ENCODE measurements around the gene TRIM9. TPM values are rescaled to one million over a fixed set of nuclear protein-coding genes. Genes with fewer than 3 reads are reported as not detected.

Gene TRIM9
- total RNA-seq, 1 donor = 3.2 TPM

DNA sequence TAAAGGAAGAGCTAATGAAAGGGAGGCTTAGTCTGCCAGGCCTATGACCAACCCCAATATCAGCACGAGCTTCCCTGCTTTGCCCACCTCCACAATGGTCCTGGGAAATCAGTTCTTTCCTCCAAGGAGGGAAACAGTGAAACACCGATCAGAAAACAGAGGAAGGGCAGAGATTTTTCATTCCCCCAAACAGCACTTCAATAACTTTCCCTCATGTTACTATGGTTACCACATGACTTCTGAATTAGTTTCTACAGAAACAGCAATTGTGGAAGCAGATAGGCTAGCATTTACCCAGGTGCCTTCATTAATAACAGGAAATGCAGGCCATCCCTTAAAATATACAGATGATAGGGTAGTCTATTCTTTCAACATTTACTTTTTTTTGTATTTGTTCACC is 35.9 kb downstream of the TRIM9 start:
- no peak for DNase-seq (ENCODE audit: low read depth in 2 of 3, low spot score in 2 of 3)

DNA sequence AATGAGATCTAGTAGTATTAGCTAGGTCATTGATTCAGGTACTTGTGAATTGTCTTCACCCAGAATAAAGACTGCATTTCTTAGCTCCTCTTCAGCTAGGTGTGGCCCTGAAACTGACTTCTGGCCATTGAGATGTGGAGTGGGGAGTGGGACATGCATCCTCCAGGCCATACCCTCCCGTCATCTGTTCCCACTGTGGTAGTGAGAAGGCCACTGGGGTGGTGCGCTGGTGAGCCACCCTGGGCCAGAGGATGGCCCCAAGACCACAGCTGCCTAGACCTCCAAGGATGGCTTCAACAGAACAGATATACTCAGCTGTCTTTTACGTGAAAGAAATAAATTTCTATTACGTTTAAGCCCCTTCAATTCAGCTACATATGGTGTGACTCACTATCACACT is 36.5 kb downstream of the TRIM9 start:
- DNase-seq (ENCODE audit: low read depth in 2 of 3, low spot score in 2 of 3) = no peak

DNA sequence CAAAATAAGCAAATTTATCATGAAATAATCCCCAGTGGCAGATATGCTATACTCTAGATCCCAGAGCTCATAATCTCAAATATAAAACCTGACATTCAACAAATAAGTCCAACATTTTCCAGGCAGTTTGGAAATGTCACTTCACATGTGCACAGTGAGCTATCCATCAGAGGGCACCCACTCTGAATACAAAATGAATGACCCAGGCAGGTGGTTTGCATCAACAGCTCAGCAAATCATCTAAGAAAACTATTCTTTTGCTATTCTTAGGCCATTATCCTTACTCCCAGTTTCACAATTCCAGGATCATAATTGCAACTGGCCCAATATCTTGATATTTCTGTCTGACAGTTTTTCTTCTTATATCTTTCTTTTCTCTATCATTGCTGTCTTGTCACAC is 38.5 kb downstream of the TRIM9 start:
- DNase-seq (ENCODE audit: low read depth in 2 of 3, low spot score in 2 of 3) = no peak

DNA sequence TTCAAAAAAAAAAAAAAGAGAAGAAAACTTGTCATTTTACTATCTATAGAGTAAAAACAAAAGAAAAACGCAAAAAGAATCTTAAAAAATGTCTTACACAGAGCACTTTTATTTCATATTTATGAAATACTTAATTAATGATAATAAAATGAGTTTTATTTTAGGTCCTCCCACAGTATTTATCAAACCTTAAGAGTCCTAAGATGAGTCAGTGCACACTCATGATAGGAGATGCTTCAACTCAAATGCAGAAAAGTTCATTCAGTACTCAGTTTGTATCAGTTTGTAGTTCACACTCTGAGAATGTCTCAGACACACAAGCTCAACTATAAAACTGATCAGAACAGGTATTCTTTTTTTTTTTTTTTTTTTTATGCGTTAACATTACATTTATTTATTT is 41.7 kb downstream of the TRIM9 start:
- DNase-seq (ENCODE audit: low read depth in 2 of 3, low spot score in 2 of 3) = no peak

DNA sequence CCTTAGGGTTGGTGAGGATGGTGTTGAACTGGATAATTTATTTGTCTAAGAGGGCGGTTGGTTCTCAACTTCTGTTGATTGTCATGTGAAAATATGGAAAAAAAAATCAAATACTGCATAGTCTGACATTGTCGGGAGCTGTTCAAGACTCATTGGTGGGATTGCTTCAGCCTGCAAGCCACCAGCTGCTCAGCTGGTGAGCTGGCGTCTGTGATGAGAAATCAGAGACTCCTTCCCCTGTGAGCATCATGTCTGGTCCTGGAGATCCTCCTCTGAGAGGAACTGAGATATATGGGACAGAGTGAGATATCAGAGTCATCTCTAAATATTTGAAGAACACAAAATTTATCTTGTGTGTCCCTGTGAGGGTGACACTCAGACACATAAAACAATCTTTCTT is 49.9 kb downstream of the TRIM9 start:
- no peak for DNase-seq (ENCODE audit: low read depth in 2 of 3, low spot score in 2 of 3)

DNA sequence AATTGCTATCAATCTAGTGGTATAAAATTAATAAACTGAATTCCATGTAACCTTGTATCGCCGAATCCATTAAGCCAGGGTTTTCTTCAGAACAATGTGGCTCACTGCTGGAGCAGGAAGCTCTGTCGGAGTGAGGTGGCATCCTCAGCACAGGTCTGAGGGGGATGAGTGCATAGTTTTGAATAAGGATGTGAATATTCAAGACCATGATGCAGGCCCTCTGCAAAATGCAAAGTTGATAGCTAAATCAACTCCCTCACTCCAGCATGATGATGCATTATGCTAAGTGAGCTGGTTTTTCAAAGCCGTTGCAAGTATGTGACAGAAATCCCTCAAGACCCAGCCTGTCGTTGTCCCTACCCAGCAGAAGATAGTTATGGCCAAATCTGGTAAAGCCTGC is 53.0 kb downstream of the TRIM9 start:
- DNase-seq (ENCODE audit: low read depth in 2 of 3, low spot score in 2 of 3) = no peak

DNA sequence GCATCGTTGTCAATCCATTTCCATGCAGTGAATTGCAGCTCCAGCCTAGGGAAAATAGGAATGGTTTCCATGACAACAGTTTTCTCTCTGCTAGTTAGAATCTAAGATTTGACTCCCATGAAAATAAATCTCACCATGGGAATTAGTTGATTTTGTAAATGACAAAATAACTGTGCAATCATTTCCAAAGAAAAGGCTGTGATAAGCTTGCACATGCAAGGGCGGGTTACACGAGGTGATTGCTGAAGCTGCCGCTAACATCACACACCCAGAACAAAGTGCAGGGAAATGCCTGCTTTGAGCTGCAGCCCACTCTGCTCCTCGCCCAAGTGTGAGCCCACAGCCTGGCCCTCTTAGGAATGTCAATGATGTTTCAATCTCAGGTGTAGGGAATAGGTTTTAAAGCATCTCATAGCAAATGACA is 53.8 kb downstream of the TRIM9 start:
- DNase-seq (ENCODE audit: low read depth in 2 of 3, low spot score in 2 of 3) = no peak

DNA sequence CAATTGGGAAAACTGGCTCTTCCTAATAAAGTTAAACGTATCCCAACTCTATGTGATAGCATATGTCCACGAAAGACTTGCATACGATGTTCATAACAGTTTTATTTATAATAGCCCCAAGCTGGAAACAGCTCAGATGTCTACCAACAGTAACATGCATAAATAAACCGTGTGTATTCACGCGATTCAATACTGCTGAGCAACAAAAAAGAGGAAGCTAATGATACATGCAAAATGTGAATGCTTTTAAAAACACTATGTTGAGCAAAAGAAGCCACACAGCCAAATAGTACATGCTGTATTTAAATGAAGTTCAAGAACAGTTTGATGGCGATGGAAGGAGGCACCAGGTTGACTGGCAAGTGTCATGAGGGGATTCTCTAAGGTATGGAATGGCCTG is 55.7 kb downstream of the TRIM9 start:
- peak in 2 of 3 donors; percentile 17 to 68 for DNase-seq (ENCODE audit: low read depth in 2 of 3, low spot score in 2 of 3)

DNA sequence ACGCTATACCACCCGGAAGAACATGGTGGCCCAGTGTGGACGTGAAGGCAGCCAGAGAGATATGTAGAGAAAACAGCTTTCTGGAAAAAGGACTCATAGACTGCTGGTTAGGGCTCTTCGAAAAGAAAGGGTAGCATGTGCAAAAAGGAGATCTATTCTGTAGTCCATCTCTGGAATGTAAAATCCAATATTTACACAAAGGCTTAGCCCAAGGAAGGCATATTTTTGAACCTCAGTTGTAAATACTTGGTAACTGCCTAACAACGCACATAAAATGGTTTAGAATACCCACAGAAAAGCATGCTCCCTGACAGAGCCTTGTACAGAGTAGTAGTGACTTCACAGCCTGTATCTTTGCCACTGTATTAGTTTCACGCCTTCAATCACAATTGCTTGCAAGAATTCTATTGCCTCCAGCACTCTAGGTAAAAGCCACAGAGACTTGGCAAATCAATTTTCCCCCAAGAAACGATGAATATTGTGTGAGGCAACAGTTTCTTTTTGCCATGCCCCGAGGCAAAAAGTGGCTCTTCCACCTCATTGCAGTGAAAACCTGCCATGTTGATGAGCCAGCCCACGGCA is 59.2 kb downstream of the TRIM9 start:
- DNase-seq (ENCODE audit: low read depth in 2 of 3, low spot score in 2 of 3) = no peak

DNA sequence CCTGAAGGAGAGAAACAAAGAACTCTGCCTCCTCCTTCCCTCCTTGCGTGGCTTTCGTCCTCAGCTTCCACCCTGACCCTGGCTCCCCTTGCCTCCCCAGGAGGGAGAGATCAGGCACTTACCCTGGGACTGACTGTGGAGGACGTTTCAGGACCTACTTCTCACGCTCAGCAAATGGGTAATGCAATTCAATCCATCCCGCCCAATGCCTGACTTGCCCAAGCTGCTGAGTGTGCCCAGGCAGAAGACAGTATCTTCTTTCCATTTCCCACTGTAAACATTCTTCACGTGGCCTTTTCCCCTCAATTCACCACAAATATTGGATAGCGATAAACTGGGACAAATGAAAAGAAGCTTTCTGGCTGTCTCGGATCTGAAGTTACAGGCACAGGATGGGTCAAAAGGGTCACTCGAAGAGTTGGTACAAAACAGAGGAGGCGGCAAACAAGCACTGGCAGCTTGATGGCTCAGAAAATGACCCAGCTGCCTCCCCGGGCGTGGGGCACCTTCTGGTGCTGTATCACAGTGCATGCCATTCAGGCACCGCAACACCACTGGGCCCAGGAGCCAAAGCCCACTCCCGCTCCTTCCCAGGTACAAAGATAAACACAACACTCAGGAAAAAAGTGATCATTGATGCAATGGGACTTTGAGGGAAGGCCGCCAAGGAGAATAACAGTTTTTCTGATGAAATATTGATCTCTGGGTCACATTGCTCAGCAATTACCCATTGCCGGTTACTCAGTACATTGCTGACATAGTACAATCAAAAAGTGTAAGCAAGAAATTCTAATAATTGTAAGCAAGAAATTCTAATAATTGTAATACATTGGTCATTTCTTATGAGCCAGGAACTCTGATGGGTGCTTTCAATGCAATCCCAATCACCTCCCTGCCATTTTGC is 65.8 kb downstream of the TRIM9 start:
- DNase-seq (ENCODE audit: low read depth in 2 of 3, low spot score in 2 of 3) = no peak

DNA sequence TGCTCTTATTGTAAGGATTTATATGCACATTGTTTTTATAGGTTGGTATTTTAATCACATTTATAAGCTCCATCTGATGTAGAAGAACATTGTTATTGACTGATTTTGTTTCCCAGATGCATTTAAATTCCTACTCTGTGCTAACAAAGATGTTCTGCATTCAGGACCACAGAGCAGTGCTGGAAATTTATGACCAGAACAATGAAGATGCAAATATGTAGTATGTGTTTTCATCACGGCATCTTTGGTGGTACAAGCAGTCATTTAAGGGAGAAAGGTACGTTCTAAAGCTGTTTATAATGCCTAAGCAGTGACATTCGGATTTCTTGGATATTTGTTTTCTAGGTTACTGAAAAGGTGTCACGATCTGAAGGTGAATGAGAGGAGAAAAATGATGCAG is 66.5 kb downstream of the TRIM9 start:
- no peak for DNase-seq (ENCODE audit: low read depth in 2 of 3, low spot score in 2 of 3)

DNA sequence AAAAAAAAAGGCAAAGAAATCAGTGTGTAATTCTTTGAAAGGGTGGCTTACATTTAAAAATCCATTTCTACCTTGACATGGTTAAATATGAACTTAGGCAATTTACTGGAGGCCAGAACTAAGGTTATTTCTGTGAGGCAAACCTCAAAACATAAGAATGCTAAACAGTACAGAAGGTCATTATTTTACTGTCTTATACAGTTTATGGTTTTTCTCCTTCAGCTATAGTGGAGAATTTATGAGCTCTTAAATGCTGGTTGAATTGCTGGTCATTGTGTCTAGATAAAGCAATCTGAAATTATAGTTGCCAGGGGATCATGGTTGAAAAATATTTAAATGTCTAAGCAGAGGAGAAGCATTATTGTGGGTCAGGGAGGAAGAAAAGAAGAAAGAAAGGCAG is 70.5 kb downstream of the TRIM9 start:
- no peak for DNase-seq (ENCODE audit: low read depth in 2 of 3, low spot score in 2 of 3)

DNA sequence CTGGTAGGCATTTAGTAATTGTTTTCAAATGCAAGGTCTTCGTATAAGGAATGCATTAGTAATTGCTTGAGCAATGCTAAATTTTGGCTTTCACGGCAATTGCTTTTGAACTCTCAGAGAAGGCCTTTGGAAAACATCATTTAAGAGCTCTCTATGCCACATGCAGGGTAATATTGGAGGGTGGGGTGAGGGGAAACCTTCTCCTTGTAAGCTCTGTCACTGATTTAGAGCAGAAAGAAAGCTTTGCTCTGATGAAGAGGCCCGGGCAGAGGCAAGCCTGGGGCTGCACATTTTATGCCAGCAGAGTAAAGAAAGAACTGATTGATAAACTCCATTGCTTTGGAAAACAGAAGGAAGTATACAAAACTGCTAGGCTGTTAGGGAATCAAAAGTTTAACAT is 70.9 kb downstream of the TRIM9 start:
- no peak for DNase-seq (ENCODE audit: low read depth in 2 of 3, low spot score in 2 of 3)

DNA sequence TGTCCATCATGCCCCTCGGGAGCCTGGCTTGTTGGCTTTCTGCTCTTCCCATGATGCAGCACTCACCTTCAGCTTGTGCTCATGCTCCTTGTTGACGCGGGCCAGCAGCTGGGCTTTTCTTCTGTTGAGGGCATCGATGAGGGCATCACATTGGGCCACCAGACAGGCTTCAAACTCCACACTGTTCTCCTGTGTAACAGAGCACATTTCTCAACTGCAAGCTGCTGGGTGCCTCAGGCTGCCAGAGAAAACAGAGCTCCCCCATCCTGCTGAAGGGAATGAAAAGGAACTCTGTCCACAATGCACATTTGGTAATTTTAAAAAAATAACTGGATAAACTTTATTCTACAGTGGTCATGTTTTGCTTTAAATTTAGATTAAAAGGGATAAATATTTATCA is 72.1 kb downstream of the TRIM9 start:
- no peak for DNase-seq (ENCODE audit: low read depth in 2 of 3, low spot score in 2 of 3)

DNA sequence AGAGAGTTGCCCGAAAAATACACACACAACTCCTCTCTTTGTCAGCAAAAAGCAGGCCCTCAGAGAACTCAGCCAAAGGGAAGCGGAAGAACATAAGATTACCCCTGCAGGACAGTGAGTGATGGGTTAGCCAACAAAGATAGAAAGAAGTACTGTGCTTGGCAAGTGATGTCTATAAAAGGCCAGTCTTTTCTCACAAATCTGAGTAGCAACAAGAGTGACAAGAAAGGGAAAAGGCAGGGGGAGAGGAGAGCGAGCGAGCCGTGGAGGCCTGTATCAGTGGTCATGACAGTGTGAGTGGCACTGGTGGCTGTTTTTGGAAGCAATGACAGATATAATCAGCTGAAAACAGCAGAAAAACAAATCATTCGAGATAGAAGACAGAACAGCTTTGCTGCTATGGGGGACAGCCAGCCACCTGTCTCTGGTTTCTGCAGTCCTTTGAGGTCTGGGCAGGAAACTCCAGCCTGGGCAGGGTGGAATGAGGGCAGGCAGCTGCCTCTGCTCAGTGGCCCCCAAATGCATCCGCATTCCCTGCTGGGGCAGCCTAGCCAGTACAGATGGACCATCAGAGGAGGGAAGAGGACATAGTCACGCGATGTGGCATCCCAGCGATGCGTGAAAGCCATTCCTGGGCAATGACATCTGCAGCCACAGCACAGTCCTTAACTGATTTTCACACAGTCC is 74.7 kb downstream of the TRIM9 start:
- no peak for DNase-seq (ENCODE audit: low read depth in 2 of 3, low spot score in 2 of 3)

DNA sequence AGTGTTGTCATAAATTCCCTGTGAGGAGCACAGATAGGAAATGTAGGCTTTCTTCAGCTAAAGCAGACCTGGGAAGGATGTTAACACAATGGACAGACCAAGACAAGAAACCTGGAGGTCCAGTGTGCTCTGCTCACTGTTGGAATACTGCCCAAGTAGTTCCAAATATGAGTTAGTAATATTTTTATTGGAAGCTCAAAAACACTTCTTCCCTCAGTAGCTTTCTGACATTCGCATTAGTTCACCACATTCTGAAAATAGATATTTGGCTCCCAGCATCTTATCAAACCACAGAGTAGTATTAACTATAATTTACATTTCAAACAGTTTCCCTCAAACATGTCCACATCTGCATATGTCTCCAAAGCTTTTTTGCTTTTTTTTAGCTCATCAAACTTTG is 75.8 kb downstream of the TRIM9 start:
- no peak for DNase-seq (ENCODE audit: low read depth in 2 of 3, low spot score in 2 of 3)

DNA sequence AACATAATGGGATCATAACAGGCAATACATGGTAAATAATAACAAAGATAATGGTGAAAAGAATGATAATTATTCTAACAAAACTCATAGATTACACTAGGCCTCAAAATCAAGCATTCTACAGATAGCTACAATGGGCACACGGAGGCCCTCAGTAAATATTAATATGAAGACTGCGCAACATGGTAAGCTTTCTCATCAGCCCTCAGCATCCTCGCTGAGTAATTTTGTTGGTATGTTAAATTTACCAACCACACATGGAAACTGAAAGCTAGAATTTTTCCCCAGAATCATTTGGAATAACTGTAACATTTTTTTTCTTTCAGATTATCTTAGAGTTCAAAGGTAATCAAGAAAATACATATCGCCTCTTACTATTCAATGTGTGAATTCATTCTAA is 76.4 kb downstream of the TRIM9 start:
- DNase-seq (ENCODE audit: low read depth in 2 of 3, low spot score in 2 of 3) = no peak

DNA sequence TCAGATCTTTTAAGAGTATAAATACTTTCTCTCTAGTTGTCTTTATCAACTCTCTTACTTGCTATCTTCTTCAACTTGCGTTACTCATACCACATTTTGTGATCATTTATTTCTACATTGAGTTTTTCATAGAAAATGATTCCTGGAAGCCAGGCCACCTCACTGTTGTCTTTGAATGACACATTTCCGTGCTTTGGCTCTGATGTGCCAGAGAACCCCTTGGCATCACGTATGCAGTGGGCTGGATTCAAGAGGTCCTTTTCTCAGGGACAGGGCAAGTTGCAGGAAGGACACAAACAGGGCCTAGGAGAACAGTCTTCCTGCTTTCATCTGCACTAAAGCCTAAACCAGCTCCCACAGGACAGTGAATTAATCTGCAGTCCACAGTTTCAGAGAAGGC is 80.3 kb downstream of the TRIM9 start:
- no peak for DNase-seq (ENCODE audit: low read depth in 2 of 3, low spot score in 2 of 3)

DNA sequence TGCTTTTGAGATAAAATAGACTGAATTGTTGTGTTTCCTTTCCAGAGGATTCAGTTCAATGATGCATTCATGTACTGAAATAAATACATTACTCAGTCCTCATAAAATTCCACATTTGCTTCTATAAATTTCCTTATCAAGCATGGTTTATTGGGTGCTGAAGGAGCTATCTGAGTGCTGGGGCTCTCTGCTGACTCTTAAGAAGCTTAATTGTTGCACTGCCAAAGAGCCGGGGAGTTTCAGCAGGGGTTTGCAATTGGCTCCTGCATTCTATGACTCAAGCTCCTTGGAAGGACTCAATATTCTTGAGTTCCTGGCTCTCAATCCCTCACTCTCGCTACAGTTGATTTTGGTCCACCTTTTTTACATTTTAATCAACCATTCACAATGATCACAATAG is 80.8 kb downstream of the TRIM9 start:
- no peak for DNase-seq (ENCODE audit: low read depth in 2 of 3, low spot score in 2 of 3)

DNA sequence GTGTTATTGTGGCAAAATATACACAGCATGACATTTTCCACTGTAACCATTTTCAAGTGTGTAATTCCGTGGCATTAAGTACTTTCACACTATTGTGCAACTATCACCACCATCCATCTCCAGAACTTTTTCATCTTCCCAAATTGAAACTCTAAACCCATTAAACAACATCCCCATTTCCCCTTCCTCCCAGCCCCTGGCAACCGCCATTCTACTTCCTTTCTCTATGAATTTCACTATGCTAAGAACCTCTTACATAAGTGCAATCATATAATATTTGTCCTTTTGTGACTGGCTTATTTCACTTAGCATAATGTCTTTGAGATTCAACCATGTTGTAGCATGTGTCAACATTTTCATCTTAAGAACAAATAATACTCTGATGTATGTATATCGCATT is 82.8 kb downstream of the TRIM9 start:
- no peak for DNase-seq (ENCODE audit: low read depth in 2 of 3, low spot score in 2 of 3)

DNA sequence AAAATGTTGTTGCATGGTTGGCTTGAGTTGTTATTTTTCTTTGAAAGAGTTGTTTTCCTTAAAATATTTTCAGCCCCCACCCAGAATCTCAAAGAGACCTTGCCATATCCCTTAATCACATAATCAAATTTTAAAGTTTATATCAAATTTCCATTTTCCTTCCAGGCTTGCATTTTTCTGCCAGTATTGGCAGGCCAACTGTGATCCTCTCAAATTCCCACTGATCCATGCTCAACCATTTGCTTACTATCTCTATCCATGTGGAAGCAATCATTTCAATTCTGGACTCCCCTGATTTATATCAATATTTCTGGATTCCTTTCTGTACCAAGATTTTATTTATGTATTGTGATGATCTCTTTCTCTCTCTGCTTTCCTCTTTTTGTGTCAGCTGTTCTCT is 86.5 kb downstream of the TRIM9 start:
- DNase-seq (ENCODE audit: low read depth in 2 of 3, low spot score in 2 of 3) = no peak

DNA sequence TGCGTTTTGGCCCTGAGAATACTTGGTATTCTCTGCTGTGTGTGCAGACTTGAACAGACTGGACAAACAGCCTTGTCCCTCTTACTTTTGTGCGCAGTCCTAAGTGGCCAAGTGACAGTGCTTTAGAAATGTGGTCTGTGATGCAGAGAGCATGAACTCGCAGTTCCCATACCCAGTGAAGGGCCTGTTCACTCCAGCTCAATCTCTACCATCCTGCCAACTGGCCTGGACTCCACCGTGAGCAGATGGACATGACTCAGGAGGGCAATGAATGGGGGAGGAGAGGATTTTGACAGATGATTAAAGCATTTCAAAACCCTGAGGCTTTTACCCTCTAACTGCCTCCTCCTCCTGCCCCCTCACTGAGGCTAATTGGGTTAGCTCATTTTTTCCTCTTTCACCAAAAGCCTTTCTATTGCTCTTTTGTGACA is 88.1 kb downstream of the TRIM9 start:
- no peak for DNase-seq (ENCODE audit: low read depth in 2 of 3, low spot score in 2 of 3)
